KMS-11 (cell line): ENCODE results near the gene MUC5AC.

ENCODE experiments used
- H2AFZ ChIP-seq: fragments of 200-600 bp; sonication (generic); 2 replicates; pipeline ENCODE4 v1.6.1; 2016; ENCODE audit warnings: antibody characterized with exemption, mixed run types, low read depth
- H3K27ac ChIP-seq: fragments of 200-600 bp; sonication (generic); 2 replicates; pipeline ENCODE4 v1.6.1; 2016; ENCODE audit warnings: mild to moderate bottlenecking, mixed run types
- H3K27me3 ChIP-seq: fragments of 200-600 bp; sonication (generic); 2 replicates; pipeline ENCODE4 v1.6.1; 2017; ENCODE audit warnings: mild to moderate bottlenecking, low read depth, mixed run types, moderate library complexity; ENCODE audit not compliant: insufficient read depth
- H3K36me3 ChIP-seq: fragments of 200-600 bp; sonication (generic); 2 replicates; pipeline ENCODE4 v1.6.1; 2017; ENCODE audit warnings: mild to moderate bottlenecking, mixed run types; ENCODE audit not compliant: insufficient read depth
- H3K4me1 ChIP-seq: fragments of 200-600 bp; sonication (generic); 2 replicates; pipeline ENCODE4 v1.6.1; 2016; ENCODE audit warnings: mild to moderate bottlenecking, low read depth, mixed run types; ENCODE audit not compliant: poor library complexity, severe bottlenecking
- H3K4me2 ChIP-seq: fragments of 200-600 bp; sonication (generic); 2 replicates; pipeline ENCODE4 v1.7.0; 2016; ENCODE audit warnings: mild to moderate bottlenecking, mixed run types
- H3K4me3 ChIP-seq: fragments of 200-600 bp; sonication (generic); IDR thresholded peaks from 2 replicates; pipeline ENCODE4 v1.6.1; 2017; ENCODE audit warnings: low read depth, low read length, mixed read lengths; ENCODE audit not compliant: insufficient read depth
- H3K79me2 ChIP-seq: fragments of 200-600 bp; sonication (generic); 2 replicates; pipeline ENCODE4 v1.6.1; 2016; ENCODE audit warnings: low read depth, mixed run types; ENCODE audit not compliant: insufficient read depth
- H3K9ac ChIP-seq: fragments of 200-600 bp; sonication (generic); 2 replicates; pipeline ENCODE4 v1.6.1; 2016; ENCODE audit warnings: mild to moderate bottlenecking, mixed run types
- H4K20me1 ChIP-seq: fragments of 200-600 bp; sonication (generic); 2 replicates; pipeline ENCODE4 v1.6.1; 2016; ENCODE audit warnings: mild to moderate bottlenecking, mixed run types; ENCODE audit not compliant: insufficient read depth
- CTCF ChIP-seq: fragments of 200-600 bp; sonication (generic); conservative IDR thresholded peaks from 2 replicates; pipeline ENCODE4 v1.6.1; 2017; ENCODE audit warnings: low read depth, mild to moderate bottlenecking, antibody characterized with exemption, low read length, moderate library complexity, mixed read lengths

MUC5AC gene

GRCh38 chr11:1174441-1175370 is 17.0 kb downstream of the MUC5AC start:
- Histone ChIP-seq H3K27me3 (peaks cover 11% of the 10 kb centered on the region; the same call in 1 of the 2 replicates), H3K79me2 (no peaks in the 10 kb centered on the region), H4K20me1 (no peaks in the 10 kb centered on the region), H3K4me1 (no peaks in the 10 kb centered on the region), H3K9ac (no peak overlapping the region), H3K36me3 (no peaks in the 10 kb centered on the region), H3K27ac (no peak overlapping the region), H2AFZ (no peak overlapping the region), H3K4me2 (no peak overlapping the region), H3K4me3 (no peak overlapping the region)
- no peak for TF ChIP-seq CTCF

- Histone ChIP-seq H3K4me3 (no peak overlapping the region), H3K9ac (no peak overlapping the region), H4K20me1 (no peaks in the 10 kb centered on the region), H3K79me2 (no peaks in the 10 kb centered on the region), H3K36me3 (no peaks in the 10 kb centered on the region), H3K4me1 (no peaks in the 10 kb centered on the region), H3K27me3 (peaks cover 17% of the 10 kb centered on the region; the same call in 1 of the 2 replicates), H3K27ac (no peak overlapping the region), H2AFZ (no peak overlapping the region), H3K4me2 (no peak overlapping the region)
- TF ChIP-seq CTCF = no peak
These were observed 17.9 kb downstream of the MUC5AC start for GRCh38 chr11:1175461-1176223.

- no peaks in the 10 kb centered on the region for H3K4me1 ChIP-seq
- no peaks in the 10 kb centered on the region for H3K79me2 ChIP-seq
- H3K4me2 ChIP-seq = no peak overlapping the region
- no peak overlapping the region for H3K4me3 ChIP-seq
- no peak for TF ChIP-seq CTCF
- H2AFZ ChIP-seq = no peak overlapping the region
- no peak overlapping the region for H3K9ac ChIP-seq
- peaks cover 25% of the 10 kb centered on the region; the same call in 1 of the 2 replicates for H3K27me3 ChIP-seq
- H4K20me1 ChIP-seq = no peaks in the 10 kb centered on the region
- H3K27ac ChIP-seq = no peak overlapping the region
- no peaks in the 10 kb centered on the region for H3K36me3 ChIP-seq
These were observed 18.7 kb downstream of the MUC5AC start for GRCh38 chr11:1176224-1177019.
